H7 (cell line): Measurements from ENCODE around the gene ASB4. TPM values are rescaled to one million over a fixed set of nuclear protein-coding genes. Genes with fewer than 3 reads are reported as not detected.
"Not testable (repeated sequence)": the region's sequence is repeated elsewhere in the genome, so short reads cannot be mapped to it uniquely, and the experiment has no call there.

Experiments
- DNase-seq: peaks from one replicate; pipeline ENCODE4 v3.0.0; 2012
- H3K27me3 ChIP-seq: 2 replicates; pipeline ENCODE4 v1.6.0; 2011; ENCODE audit warnings: mild to moderate bottlenecking, low read length; ENCODE audit not compliant: control insufficient read depth, insufficient read depth
- H3K36me3 ChIP-seq: replicated peaks from 2 replicates; pipeline ENCODE4 v1.5.1; 2011; ENCODE audit warnings: low read length; ENCODE audit not compliant: control insufficient read depth, insufficient read depth
- H3K4me3 ChIP-seq: 2 replicates; pipeline ENCODE4 v1.5.1; 2011; ENCODE audit warnings: low read depth, mild to moderate bottlenecking, control low read depth, low read length, moderate library complexity; ENCODE audit not compliant: insufficient read depth
- total RNA-seq: library from RNA; depleted of rRNA; stranded (reverse); fragments of >200 nt; shearing (Covaris generic); gene quantifications from 2 replicates; pipeline ENCODE4 v1.2.3, GENCODE V29; 2014

Gene ASB4
- total RNA-seq, 1 experiment from 2014 or later = not detected

DNA sequence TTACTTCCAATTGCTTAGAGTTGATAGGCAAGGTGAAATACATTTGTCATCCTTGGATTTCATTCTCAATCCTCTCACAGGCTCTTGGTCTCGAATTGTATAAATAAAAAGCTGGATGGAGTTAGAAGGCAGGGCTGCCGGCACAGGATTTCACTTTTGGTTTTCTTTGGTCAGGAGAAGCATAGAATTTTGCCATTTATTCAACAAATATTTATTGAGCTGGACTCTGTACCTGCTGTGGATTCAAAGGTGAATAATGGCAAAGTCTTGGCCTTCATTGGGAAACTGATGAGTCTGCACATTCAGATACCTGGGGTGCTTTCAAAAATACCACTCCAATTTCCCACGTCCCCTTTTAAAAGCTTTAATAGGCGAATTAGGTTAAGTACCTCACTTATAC lies 60.9 kb downstream of the ASB4 start:
- H3K27me3 ChIP-seq = no peaks in the 10 kb centered on the region
- no peaks in the 10 kb centered on the region for H3K36me3 ChIP-seq
- H3K4me3 ChIP-seq = no peak overlapping the region
- DNase-seq = no peak

DNA sequence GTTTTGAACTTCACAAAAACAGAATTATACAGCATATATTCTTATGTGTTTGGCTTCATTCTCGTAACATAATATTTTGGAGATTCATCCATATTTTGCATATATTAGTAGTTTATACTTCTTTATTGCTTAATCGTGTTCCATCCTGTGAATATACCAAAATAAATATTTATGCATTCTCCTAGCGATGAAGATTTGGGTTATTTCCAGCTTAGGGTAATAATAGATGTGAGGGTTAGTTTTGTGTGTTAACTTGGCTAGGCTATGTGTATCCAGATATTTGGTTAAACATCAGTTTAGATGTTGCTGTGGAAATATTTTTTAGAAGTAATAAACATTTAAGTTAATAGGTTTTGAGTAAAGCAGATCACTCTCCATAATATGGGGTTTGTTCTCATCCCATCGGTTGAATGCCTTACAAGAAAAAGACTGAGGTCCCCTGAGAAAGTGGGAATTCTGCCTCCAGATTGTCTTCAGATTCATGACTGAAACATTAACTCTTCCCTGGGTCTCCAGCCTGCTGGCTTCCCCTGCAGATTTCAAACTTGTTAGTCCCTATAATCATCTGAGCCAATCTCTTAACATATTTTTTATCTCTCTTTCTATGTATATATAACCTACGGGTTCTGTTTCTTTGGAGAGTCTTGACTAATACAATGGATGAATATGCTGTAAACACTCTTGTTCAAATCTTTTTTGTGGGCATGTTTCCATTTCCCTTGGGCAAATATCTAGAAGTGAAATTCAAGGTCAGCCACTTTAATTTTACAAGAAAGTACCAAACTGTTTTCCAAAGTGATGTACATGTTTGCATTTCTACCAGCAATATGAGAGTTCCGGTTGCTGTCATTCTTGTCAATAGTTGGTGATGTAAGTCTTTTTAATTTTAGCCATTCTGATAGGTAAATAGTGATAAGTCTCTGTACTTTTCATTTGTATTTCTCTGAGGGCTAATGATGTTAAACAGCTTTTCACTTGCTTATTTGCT lies 61.9 kb downstream of the ASB4 start:
- Histone ChIP-seq H3K4me3 (no peak overlapping the region), H3K36me3 (no peaks in the 10 kb centered on the region), H3K27me3 (no peaks in the 10 kb centered on the region)
- DNase-seq = no peak

DNA sequence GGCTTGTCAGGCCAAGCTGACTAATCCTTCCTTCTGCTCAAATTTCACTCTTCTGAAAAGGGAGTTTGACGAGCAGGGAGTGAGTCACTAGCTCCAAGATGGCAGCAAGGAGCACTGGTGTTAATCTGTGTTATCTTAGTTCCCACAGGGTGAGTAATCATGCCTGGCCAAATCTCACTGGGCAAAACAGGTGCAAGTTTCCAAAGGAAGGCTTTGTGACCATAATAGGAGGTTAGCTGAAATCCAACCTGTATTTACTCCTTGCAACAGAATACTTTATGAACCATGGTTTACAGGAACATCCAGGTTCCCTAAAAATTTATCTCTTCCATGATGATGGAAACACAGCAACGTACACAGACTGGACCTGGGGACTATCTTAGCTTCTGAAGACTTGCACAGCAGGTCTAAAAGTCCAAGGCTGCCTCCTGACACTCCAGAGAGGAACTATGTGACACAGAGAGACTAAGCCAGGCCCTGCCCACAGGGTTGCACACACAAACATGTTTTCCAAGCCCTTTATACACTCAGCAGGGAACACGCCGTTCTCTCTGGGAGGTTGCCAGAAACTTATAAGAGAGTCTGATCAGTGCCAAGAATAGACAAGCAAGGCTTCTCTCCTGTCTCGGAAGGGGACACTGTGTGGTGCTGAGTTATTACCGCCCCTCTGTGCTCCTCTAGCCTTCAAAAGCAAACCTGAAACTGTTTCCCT lies 64.2 kb downstream of the ASB4 start:
- H3K4me3 ChIP-seq = no peak overlapping the region
- no peaks in the 10 kb centered on the region for H3K27me3 ChIP-seq
- no peak for DNase-seq
- no peaks in the 10 kb centered on the region for H3K36me3 ChIP-seq

GRCh38 chr7:95550546-95550945 lies 64.8 kb downstream of the ASB4 start:
- DNase-seq = no peak
- Histone ChIP-seq H3K4me3 (no peak overlapping the region), H3K36me3 (no peaks in the 10 kb centered on the region), H3K27me3 (no peaks in the 10 kb centered on the region)

DNA sequence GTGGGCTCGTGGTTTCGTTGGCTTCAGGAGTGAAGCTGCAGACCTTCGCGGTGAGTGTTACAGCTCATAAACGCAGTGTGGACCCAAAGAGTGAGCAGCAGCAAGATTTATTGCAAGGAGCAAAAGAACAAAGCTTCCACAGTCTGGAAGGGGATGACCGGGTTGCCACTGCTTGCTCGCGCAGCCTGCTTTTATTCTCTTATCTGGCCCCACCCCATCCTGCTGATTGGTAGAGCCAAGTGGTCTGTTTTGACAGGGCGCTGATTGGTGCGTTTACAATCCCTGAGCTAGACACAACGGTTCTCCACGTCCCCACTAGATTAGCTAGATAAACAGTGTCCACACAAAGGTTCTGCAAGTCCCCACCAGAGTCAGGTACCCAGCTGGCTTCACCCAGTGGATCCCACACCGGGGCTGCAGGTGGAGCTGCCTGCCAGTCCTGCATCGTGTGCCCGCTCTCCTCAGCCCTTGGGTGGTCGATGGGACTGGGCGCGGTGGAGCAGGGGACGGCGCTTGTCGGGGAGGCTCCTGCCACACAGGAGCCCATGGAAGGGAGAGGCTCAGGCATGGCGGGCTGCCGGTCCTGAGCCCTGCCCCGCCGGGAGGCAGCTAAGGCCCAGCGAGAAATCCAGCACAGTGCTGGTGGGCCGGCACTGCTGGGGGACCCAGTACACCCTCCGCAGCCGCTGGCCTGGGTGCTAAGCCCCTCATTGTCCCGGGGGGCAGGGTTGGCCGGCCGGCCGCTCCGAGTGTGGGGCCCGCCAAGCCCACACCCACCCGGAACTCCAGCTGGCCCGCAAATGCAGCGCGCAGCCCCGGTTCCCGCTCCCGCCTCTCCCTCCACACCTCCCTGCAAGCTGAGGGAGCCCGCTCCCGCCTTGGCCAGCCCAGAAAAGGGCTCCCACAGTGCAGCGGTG lies 66.5 kb downstream of the ASB4 start:
- not testable (repeated sequence) for H3K4me3 ChIP-seq, H3K27me3 ChIP-seq, DNase-seq, H3K36me3 ChIP-seq

DNA sequence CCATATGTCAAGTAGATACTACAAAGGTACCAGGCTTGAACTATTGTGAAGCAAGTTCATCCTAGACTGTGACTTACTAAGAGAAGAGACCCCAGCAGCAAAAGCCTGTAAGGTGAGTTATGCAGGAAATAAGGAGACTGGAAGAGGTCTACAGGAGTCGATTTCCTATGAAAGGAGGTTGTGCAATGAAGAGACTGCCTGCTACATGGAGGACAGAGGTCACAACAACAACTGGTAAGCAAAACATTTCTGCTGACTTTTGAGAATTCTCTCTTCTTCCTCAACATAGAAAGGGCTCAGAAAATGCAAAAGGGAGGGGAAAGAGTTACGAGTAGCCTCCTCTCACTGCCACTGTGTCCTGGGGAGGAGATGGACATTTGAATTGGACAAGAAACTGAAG lies 68.2 kb downstream of the ASB4 start:
- Histone ChIP-seq H3K27me3 (no peaks in the 10 kb centered on the region), H3K4me3 (no peak overlapping the region), H3K36me3 (no peaks in the 10 kb centered on the region)
- no peak for DNase-seq

- Histone ChIP-seq H3K27me3 (no peaks in the 10 kb centered on the region), H3K36me3 (no peaks in the 10 kb centered on the region), H3K4me3 (no peak overlapping the region)
- DNase-seq = no peak
These were observed 71.0 kb downstream of the ASB4 start for GRCh38 chr7:95556777-95557176.

DNA sequence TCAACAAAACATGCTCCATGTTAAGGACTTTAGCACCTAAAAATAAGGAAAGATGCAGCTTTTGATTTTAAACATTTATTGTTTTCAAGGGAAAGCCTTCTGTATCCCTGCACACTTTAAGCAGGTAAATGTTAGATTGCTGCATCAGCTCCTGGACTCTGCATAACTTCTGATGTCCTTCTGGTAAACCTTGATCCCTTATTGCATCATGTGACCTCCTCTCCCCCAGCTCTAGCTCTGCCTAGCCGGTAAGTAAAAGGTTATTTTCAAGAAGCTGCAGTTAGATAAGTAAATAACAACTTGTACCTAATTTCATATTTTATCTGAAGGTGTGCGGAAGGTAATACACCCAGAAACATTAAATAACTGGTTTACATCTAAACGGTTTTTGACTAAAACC lies 73.1 kb downstream of the ASB4 start:
- Histone ChIP-seq H3K27me3 (no peaks in the 10 kb centered on the region), H3K4me3 (no peak overlapping the region), H3K36me3 (no peaks in the 10 kb centered on the region)
- DNase-seq = no peak

DNA sequence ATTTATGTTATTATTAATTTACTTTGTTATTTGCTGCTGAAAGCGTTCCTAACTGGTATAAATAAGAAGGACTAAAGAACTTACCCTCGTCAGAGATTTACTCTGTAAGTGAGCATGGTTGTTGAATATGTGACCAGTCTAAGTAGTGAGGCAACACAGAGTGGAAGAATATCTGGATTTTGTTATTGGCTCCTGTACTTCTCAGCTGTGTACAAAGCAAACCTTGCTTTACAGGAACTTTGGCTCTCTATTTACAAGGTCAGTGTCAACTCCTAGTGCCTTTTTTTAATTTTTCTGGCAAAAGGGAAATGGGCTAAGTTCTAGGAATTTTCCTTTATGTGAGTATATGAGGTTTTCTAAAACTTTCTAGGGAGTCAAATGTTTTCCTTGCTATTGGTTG lies 74.9 kb downstream of the ASB4 start:
- Histone ChIP-seq H3K36me3 (no peaks in the 10 kb centered on the region), H3K4me3 (no peak overlapping the region), H3K27me3 (no peaks in the 10 kb centered on the region)
- DNase-seq = no peak

GRCh38 chr7:95569720-95570119 lies 84.0 kb downstream of the ASB4 start:
- Histone ChIP-seq H3K36me3 (no peaks in the 10 kb centered on the region), H3K4me3 (no peak overlapping the region), H3K27me3 (no peaks in the 10 kb centered on the region)
- DNase-seq = no peak

GRCh38 chr7:95577137-95577536 lies 91.4 kb downstream of the ASB4 start:
- no peaks in the 10 kb centered on the region for H3K36me3 ChIP-seq
- H3K4me3 ChIP-seq = no peak overlapping the region
- peak; percentile 32 for DNase-seq
- no peaks in the 10 kb centered on the region for H3K27me3 ChIP-seq

DNA sequence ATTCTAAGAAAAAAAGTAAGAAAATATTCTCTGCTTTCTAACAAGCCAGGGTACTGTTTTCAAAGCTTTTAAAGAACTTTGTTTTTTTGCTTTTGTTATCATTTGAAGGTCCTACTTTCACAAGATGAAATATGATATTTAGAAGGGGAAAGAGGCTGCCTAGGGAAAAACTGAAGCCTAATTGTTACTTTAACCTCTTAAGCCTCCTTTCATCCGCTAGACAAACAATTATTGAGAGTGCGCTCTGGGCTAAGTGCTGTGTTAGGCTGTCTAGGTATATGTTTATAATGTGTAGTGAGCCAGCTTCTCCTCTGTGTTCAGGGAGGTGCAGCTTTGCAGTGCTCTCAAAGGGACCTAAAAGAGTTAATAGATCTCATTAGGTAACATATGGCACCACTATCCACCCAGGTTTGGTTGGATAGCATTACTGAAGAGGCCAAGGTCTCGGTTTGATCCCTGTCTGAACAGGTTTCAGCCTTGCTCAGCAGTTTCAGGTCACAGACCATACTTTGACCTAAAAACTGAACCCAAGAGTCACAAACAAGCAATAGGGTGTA lies 92.6 kb downstream of the ASB4 start:
- no peak overlapping the region for H3K4me3 ChIP-seq
- no peaks in the 10 kb centered on the region for H3K36me3 ChIP-seq
- no peaks in the 10 kb centered on the region for H3K27me3 ChIP-seq
- no peak for DNase-seq

- Histone ChIP-seq H3K27me3 (no peaks in the 10 kb centered on the region), H3K4me3 (no peak overlapping the region), H3K36me3 (no peaks in the 10 kb centered on the region)
- no peak for DNase-seq
These were observed 93.6 kb downstream of the ASB4 start for GRCh38 chr7:95579318-95579717.

GRCh38 chr7:95581467-95581866 lies 95.7 kb downstream of the ASB4 start:
- Histone ChIP-seq H3K36me3 (no peaks in the 10 kb centered on the region), H3K4me3 (no peak overlapping the region), H3K27me3 (no peaks in the 10 kb centered on the region)
- no peak for DNase-seq
